Measurements from ENCODE around the gene ABAT.

DNA sequence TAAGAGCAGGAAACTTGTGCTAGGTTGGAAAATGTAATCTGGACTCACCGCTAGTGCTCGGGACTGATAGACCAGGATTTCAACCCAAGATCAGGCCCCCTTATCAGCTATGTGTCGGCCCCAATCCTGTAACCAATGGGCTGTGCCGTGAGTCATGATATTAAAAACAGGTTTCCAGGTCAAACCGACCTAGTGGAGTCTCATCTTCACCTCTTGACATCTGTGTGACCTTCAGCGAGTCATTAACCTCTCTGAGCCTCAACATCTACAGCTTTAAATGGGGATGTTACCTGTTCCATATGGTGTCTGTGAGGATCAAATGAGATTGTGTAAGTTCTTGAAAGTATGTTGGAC is 123.7 kb downstream of the ABAT start:
- no peak for TF ChIP-seq POLR2AphosphoS5 (IDR thresholded peaks at IDR 0.05; ENCODE audit: low read depth, low read length)
- TF ChIP-seq, protein P1, sequence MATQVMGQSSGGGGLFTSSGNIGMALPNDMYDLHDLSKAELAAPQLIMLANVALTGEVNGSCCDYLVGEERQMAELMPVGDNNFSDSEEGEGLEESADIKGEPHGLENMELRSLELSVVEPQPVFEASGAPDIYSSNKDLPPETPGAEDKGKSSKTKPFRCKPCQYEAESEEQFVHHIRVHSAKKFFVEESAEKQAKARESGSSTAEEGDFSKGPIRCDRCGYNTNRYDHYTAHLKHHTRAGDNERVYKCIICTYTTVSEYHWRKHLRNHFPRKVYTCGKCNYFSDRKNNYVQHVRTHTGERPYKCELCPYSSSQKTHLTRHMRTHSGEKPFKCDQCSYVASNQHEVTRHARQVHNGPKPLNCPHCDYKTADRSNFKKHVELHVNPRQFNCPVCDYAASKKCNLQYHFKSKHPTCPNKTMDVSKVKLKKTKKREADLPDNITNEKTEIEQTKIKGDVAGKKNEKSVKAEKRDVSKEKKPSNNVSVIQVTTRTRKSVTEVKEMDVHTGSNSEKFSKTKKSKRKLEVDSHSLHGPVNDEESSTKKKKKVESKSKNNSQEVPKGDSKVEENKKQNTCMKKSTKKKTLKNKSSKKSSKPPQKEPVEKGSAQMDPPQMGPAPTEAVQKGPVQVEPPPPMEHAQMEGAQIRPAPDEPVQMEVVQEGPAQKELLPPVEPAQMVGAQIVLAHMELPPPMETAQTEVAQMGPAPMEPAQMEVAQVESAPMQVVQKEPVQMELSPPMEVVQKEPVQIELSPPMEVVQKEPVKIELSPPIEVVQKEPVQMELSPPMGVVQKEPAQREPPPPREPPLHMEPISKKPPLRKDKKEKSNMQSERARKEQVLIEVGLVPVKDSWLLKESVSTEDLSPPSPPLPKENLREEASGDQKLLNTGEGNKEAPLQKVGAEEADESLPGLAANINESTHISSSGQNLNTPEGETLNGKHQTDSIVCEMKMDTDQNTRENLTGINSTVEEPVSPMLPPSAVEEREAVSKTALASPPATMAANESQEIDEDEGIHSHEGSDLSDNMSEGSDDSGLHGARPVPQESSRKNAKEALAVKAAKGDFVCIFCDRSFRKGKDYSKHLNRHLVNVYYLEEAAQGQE (IDR thresholded peaks at IDR 0.05; ENCODE audit: insufficient read depth in 1 of 2, low read depth in 2 of 2, low read length in 2 of 2), result no peak

Data from PFSK-1 (cell line).